ENCODE data around the gene SLC7A8.

The SLC7A8 gene

GRCh38 chr14:23091294-23092225 lies 91.9 kb downstream of the SLC7A8 start:
- Histone ChIP-seq H3K4me3 (ENCODE audit: low read depth, low read length) (no peak overlapping the region), H3K27me3 (replicated peaks) (no peaks in the 10 kb centered on the region), H3K36me3 (replicated peaks) (peaks cover 27% of the 10 kb centered on the region), H3K27ac (no peak overlapping the region)
- DNase-seq = no peak
- no peak for TF ChIP-seq CTCF (IDR thresholded peaks at IDR 0.05; ENCODE audit: low read depth, low read length, missing control alignments)
- in situ Hi-C loops (cut with HindIII; ENCODE audit: low pct_ligation_motif_present, low sequenced_read_pairs) = no loop called here

GRCh38 chr14:23090254-23090636 lies 93.2 kb downstream of the SLC7A8 start:
- no peak overlapping the region for H3K4me3 ChIP-seq (ENCODE audit: low read depth, low read length)
- no peaks in the 10 kb centered on the region for H3K27me3 ChIP-seq (replicated peaks)
- in situ Hi-C loops (cut with HindIII; ENCODE audit: low pct_ligation_motif_present, low sequenced_read_pairs) = no loop called here
- H3K27ac ChIP-seq = no peak overlapping the region
- peaks cover 40% of the 10 kb centered on the region for H3K36me3 ChIP-seq (replicated peaks)
- no peak for TF ChIP-seq CTCF (IDR thresholded peaks at IDR 0.05; ENCODE audit: low read depth, low read length, missing control alignments)
- no peak for DNase-seq

GRCh38 chr14:23089498-23090253 lies 93.8 kb downstream of the SLC7A8 start:
- peaks cover 40% of the 10 kb centered on the region for H3K36me3 ChIP-seq (replicated peaks)
- in situ Hi-C loops (cut with HindIII; ENCODE audit: low pct_ligation_motif_present, low sequenced_read_pairs) = no loop called here
- no peaks in the 10 kb centered on the region for H3K27me3 ChIP-seq (replicated peaks)
- H3K4me3 ChIP-seq (ENCODE audit: low read depth, low read length) = no peak overlapping the region
- TF ChIP-seq CTCF (IDR thresholded peaks at IDR 0.05; ENCODE audit: low read depth, low read length, missing control alignments) = no peak
- no peak for DNase-seq
- H3K27ac ChIP-seq = no peak overlapping the region

GRCh38 chr14:23086565-23086964 lies 96.9 kb downstream of the SLC7A8 start:
- no peak overlapping the region for H3K4me3 ChIP-seq (ENCODE audit: low read depth, low read length)
- H3K27ac ChIP-seq = no peak overlapping the region
- H3K36me3 ChIP-seq (replicated peaks) = peaks cover 45% of the 10 kb centered on the region
- no peak for DNase-seq
- no peak for TF ChIP-seq CTCF (IDR thresholded peaks at IDR 0.05; ENCODE audit: low read depth, low read length, missing control alignments)
- no peaks in the 10 kb centered on the region for H3K27me3 ChIP-seq (replicated peaks)
- in situ Hi-C loops (cut with HindIII; ENCODE audit: low pct_ligation_motif_present, low sequenced_read_pairs) = no loop called here

GRCh38 chr14:23085458-23085857 lies 98.0 kb downstream of the SLC7A8 start:
- no peak for DNase-seq
- in situ Hi-C loops (cut with HindIII; ENCODE audit: low pct_ligation_motif_present, low sequenced_read_pairs) = no loop called here
- Histone ChIP-seq H3K27ac (no peak overlapping the region), H3K27me3 (replicated peaks) (no peaks in the 10 kb centered on the region), H3K36me3 (replicated peaks) (peaks cover 51% of the 10 kb centered on the region), H3K4me3 (ENCODE audit: low read depth, low read length) (no peak overlapping the region)
- no peak for TF ChIP-seq CTCF (IDR thresholded peaks at IDR 0.05; ENCODE audit: low read depth, low read length, missing control alignments)
